ENCODE data around the gene TMEM141. TPM values are rescaled to one million over a fixed set of nuclear protein-coding genes. Genes with fewer than 3 reads are reported as not detected.
"Not testable (repeated sequence)": the region's sequence is repeated elsewhere in the genome, so short reads cannot be mapped to it uniquely, and the experiment has no call there.

The TMEM141 gene
- total RNA-seq, 1 experiment from 2014 or later = 44.6 TPM

DNA sequence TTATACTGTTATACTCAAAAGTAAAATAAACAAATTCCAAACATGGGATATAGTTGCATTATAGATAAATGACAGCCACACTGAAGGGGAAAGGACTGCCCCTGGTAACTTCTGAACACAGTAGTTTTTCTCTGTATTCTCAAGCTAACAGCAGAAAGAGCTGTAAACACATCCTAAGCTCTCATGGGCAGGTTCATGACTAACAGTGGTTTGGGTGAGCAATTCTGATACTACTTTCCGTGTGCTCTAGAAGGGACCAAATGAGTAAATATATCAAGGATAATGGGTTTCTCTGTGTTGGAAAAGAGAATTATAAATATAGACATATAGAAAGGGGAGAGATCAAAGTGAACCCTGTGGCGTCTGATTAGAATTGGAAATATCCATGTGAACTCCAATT lies 40.6 kb upstream of the TMEM141 start:
- no peak for DNase-seq (ENCODE audit: low read depth in 1 of 2, low spot score in 2 of 2)
- no peaks in the 10 kb centered on the region for H3K36me3 ChIP-seq

DNA sequence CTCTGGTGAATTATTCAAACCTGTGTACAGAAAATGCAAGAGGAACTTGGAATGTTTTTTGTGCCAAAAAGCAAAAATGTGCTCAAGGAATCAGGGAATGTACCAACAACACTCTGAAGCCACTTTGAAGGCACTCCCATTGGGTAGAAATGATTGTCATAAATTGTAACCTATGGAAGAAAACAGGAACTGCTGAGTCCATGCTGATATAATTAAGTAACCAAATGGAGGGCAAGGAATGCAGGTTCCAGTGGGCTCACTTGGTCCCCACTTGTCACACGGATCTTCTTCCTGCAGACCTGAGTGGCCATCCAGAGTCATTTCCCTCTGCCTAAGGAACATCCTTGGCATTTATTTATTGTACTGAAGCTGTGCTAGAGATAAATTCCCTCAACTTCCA lies 39.9 kb upstream of the TMEM141 start:
- no peak overlapping the region for H3K27ac ChIP-seq
- H3K4me3 ChIP-seq = no peak overlapping the region

More for the DNA sequence above, 40.6 kb upstream of the TMEM141 start:
- Histone ChIP-seq H3K4me1 (replicated peaks) (no peaks in the 10 kb centered on the region), H3K27ac (no peak overlapping the region), H3K27me3 (replicated peaks) (peaks cover 14% of the 10 kb centered on the region), H3K9me3 (replicated peaks) (peaks cover 6% of the 10 kb centered on the region; the same call in 1 of the 2 replicates), H3K4me3 (no peak overlapping the region)

DNA sequence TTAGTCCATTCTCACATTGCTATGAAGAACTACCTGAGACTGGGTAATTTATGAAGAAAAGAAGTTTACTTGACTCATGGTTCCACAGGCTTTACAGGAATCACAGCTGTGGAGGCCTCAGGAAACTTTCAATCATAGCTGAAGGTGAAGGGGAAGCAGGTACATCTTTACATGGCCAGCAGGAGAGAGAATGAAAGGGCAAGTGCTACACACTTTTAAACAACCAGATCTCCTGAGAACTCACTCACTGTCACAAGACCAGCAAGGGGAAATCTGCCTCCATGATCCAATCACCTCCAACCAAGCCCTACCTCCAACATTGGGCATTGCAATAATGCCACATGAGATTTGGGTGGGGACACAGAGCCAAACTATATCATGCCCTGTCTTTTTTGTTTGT lies 39.3 kb upstream of the TMEM141 start:
- Histone ChIP-seq H3K36me3 (no peaks in the 10 kb centered on the region), H3K27ac (no peak overlapping the region), H3K4me1 (replicated peaks) (no peaks in the 10 kb centered on the region), H3K4me3 (no peak overlapping the region), H3K27me3 (replicated peaks) (peaks cover 6% of the 10 kb centered on the region), H3K9me3 (replicated peaks) (peaks cover 6% of the 10 kb centered on the region; the same call in 1 of the 2 replicates)
- DNase-seq (ENCODE audit: low read depth in 1 of 2, low spot score in 2 of 2) = no peak

More for the DNA sequence above, 39.9 kb upstream of the TMEM141 start:
- Histone ChIP-seq H3K36me3 (no peaks in the 10 kb centered on the region), H3K9me3 (replicated peaks) (peaks cover 6% of the 10 kb centered on the region; the same call in 1 of the 2 replicates), H3K4me1 (replicated peaks) (no peaks in the 10 kb centered on the region), H3K27me3 (replicated peaks) (peaks cover 11% of the 10 kb centered on the region)
- no peak for DNase-seq (ENCODE audit: low read depth in 1 of 2, low spot score in 2 of 2)

DNA sequence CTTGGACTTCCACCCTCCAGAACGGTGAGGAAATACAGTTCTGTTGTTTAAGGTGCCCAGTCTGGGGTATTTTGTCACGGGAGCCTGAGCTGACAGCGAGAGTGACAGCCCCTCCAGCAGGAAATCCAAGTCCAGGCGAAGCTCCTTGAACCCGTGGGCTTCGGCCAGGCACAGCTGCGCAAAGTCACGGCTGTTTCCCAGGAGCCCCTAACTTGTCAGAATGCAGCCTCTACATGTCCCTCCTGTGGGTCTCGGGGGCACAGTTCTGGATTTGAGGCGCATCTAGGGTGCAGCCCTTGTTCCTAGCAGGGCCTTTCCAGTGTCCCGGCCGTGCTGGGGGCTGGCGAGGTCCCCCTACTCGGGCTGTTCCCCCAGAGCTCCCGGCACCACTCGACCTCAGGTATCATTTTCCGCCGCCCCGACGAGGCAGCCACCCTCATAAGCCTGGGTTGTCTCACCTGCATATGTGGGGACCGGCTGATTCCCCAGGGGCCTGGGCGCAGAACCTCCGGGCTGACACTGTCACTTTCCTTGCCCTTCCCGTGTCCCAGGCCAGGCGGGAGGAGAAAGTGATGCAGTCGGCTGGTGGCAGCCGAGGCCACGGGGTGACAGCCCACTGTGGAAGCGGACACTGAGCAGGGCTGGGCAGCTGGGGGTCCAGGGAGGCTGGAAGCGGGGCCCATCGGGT lies 37.6 kb upstream of the TMEM141 start:
- Histone ChIP-seq H3K36me3 (no peaks in the 10 kb centered on the region), H3K27me3 (replicated peaks) (peaks cover 5% of the 10 kb centered on the region), H3K27ac (no peak overlapping the region), H3K9me3 (replicated peaks) (peaks cover 6% of the 10 kb centered on the region; the same call in 1 of the 2 replicates), H3K4me1 (replicated peaks) (no peaks in the 10 kb centered on the region), H3K4me3 (no peak overlapping the region)
- DNase-seq (ENCODE audit: low read depth in 1 of 2, low spot score in 2 of 2) = no peak

DNA sequence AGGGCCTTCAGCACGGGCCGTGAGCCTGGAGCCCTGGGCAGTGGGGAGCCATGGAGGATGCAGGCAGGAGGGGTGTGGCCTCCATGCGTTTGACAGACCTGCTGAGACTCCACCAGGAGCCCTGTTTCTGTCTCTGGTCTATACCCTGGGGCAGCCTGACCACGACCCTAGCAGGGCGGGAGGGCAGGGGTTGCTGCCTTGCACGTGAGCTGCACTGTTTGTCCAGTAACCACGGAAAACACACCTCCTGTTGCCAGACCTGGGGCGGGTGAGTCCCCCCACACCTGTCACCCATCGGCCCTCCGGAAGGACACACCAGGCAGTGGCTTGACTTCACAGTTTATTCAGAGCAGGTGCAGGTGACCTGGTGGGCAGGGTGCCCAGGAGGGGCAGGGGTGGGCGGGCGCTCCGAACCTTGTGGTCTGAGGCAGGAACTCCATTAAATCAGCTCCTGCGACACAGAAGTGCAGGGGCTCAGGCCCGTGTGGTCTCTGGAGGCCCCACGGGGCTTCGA lies 37.0 kb upstream of the TMEM141 start:
- DNase-seq (ENCODE audit: low read depth in 1 of 2, low spot score in 2 of 2) = no peak
- H3K4me1 ChIP-seq (replicated peaks) = no peaks in the 10 kb centered on the region

DNA sequence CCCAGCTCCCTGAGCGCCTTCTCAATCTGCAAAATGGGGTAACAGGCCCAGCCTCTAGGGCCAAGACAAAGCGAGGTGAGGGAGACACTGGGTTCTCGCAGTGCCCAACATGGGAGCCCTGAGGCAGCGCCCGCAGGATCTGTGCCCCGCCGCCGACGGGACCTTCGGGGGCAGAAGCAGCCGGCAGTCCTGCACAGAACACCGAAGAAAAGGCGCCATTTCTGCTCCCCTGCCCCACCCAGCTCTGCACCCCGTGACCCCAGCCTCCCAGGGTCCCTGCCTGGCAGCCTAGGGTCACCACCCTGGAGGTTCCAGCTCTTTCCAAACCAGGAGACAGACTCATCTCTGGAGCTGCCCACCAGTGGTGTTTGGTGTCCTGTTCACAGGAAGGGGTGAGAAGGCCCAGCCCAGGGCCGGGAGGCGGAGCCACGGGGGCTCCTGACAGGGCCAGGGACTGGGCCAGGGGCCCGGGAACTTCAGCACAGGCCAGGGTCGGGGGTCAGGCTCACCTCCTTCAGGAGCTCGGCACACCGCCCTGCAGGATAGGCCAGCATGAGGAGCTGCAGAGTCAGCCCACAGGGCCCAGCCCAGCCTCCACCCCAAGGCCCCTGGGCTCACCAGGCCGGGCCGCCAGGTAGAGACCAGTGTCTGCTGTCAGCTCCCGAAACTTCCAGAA lies 36.4 kb upstream of the TMEM141 start:
- H3K4me1 ChIP-seq (replicated peaks) = no peaks in the 10 kb centered on the region
- no peaks in the 10 kb centered on the region for H3K36me3 ChIP-seq
- no peak overlapping the region for H3K4me3 ChIP-seq
- H3K9me3 ChIP-seq (replicated peaks) = peaks cover 6% of the 10 kb centered on the region; the same call in 1 of the 2 replicates
- DNase-seq (ENCODE audit: low read depth in 1 of 2, low spot score in 2 of 2) = no peak
- peaks cover 3% of the 10 kb centered on the region for H3K27me3 ChIP-seq (replicated peaks)
- H3K27ac ChIP-seq = no peak overlapping the region

More for the DNA sequence above, 37.0 kb upstream of the TMEM141 start:
- peaks cover 3% of the 10 kb centered on the region for H3K27me3 ChIP-seq (replicated peaks)
- H3K9me3 ChIP-seq (replicated peaks) = peaks cover 6% of the 10 kb centered on the region; the same call in 1 of the 2 replicates
- no peak overlapping the region for H3K27ac ChIP-seq
- no peak overlapping the region for H3K4me3 ChIP-seq
- no peaks in the 10 kb centered on the region for H3K36me3 ChIP-seq

DNA sequence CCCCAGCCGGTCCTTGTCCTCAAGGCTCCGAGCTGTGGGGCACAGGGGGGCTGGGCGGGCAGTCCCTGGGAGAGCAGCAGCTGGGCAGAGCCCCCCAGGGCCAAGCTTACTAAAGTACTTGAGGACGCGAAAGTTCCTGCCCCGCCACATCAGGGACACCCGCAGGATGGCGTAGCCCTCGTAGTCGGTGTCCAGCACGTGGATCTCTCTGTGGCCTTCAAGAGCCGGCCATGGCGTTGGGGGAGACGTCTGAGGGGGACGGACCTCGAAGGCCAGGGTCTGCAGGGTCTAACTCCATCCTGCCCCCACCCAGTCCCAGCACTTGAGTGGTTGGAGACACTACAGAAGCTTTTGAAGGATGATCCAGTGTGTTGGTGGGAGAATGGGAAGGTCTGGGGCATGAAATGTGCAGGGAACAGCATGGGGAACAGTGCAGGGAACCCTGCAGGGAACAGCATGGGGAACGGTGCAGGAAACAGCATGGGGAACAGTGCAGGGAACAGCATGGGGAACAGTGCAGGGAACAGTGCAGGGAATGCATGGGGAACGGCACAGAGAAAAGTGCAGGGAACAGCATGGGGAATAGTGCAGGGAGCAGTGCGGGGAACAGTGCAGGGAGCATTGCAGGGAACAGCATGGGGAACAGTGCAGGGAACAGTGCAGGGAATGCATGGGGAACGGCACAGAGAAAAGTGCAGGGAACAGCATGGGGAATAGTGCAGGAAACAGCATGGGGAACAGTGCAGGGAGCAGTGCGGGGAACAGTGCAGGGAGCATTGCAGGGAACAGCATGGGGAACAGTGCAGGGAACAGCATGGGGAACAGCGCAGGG lies 35.6 kb upstream of the TMEM141 start:
- not testable (repeated sequence) for H3K27ac ChIP-seq; H3K4me1 ChIP-seq (replicated peaks); H3K36me3 ChIP-seq; H3K27me3 ChIP-seq (replicated peaks); H3K4me3 ChIP-seq; H3K9me3 ChIP-seq (replicated peaks); DNase-seq (ENCODE audit: low read depth in 1 of 2, low spot score in 2 of 2)

DNA sequence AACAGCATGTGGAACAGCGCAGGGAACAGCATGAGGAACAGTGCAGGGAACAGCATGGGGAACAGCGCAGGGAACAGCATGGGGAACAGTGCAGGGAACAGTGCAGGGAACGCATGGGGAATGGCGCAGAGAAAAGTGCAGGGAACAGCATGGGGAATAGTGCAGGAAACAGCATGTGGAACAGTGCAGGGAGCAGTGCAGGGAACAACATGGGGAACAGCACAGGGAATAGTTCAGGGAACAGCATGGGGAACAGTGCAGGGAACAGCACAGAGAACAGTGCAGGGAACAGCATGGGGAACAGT lies 35.1 kb upstream of the TMEM141 start:
- Histone ChIP-seq H3K9me3 (replicated peaks) (peaks cover 6% of the 10 kb centered on the region; the same call in 1 of the 2 replicates), H3K36me3 (no peaks in the 10 kb centered on the region), H3K27ac (no peak overlapping the region), H3K4me1 (replicated peaks) (no peaks in the 10 kb centered on the region), H3K27me3 (replicated peaks) (peaks cover 3% of the 10 kb centered on the region; the same call in 1 of the 2 replicates), H3K4me3 (no peak overlapping the region)
- no peak for DNase-seq (ENCODE audit: low read depth in 1 of 2, low spot score in 2 of 2)

DNA sequence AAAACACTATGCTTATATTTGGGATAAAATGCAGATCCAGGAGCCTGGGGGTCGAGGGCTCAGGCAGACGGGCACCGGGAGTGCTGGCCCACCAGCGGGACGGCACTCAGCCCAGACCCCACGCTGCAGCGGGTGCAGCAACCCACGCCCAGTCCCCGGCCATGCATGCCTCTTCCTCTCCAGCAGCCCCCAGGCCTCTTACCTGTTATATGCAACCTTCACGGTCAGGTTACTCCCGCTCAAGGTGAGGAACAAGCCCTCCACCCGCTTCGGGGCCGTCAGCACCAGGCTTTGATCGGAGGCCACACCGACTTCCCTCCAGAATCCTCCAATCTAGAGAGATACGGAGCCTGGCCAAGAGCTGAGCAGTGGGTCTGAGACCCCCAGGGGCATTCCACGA lies 34.3 kb upstream of the TMEM141 start:
- Histone ChIP-seq H3K27ac (no peak overlapping the region), H3K9me3 (replicated peaks) (peaks cover 2% of the 10 kb centered on the region; the same call in 1 of the 2 replicates), H3K4me1 (replicated peaks) (no peaks in the 10 kb centered on the region), H3K4me3 (no peak overlapping the region), H3K27me3 (replicated peaks) (peaks cover 3% of the 10 kb centered on the region; the same call in 1 of the 2 replicates), H3K36me3 (no peaks in the 10 kb centered on the region)
- DNase-seq (ENCODE audit: low read depth in 1 of 2, low spot score in 2 of 2) = no peak

DNA sequence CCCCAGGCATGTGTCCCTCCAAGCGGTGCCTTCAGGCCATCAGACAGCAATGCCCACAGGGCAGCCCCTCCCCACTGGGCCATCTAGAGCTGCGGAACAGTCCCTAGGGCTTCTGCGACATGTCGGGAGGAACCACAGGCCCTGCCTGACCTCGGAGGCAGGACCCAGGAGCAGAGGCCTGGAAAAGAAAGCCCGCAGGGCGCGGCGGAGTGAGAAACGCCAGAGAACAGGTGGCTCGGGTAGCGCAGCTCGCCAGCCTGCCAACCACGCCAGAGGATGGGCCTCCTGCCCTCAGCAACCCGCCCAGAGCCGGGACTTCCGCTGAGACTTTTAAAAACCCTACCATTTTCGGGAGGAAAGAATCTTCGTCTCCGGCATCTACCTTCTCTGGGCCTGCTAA lies 33.8 kb upstream of the TMEM141 start:
- Histone ChIP-seq H3K4me3 (no peak overlapping the region), H3K9me3 (replicated peaks) (no peaks in the 10 kb centered on the region), H3K27ac (no peak overlapping the region), H3K4me1 (replicated peaks) (no peaks in the 10 kb centered on the region), H3K36me3 (no peaks in the 10 kb centered on the region), H3K27me3 (replicated peaks) (0 out of 2 replicates have a peak, but pooled peaks cover 3% of the 10 kb centered on the region)
- DNase-seq (ENCODE audit: low read depth in 1 of 2, low spot score in 2 of 2) = no peak

DNA sequence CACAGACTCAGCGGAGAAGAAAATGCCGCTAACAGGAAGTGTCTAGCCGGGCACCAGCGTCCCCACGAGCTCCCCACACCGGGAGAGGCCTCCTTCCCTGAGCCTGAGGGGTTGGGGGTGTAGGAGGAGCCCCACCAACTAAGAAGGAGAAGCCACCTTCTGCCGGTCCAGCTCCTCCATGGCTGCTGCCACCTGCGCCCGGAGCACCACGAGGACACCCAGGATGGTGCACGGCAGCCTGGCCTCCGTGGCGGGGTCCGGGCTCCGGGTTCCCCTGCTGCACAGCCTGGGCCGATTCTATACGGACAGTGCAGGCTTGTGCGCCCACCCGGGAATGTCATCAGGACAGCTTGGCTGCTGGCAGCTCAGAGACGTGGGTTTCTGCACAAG lies 33.4 kb upstream of the TMEM141 start:
- Histone ChIP-seq H3K4me1 (replicated peaks) (no peaks in the 10 kb centered on the region), H3K4me3 (no peak overlapping the region), H3K27me3 (replicated peaks) (0 out of 2 replicates have a peak, but pooled peaks cover 3% of the 10 kb centered on the region), H3K36me3 (no peaks in the 10 kb centered on the region), H3K9me3 (replicated peaks) (no peaks in the 10 kb centered on the region), H3K27ac (no peak overlapping the region)
- DNase-seq (ENCODE audit: low read depth in 1 of 2, low spot score in 2 of 2) = no peak

DNA sequence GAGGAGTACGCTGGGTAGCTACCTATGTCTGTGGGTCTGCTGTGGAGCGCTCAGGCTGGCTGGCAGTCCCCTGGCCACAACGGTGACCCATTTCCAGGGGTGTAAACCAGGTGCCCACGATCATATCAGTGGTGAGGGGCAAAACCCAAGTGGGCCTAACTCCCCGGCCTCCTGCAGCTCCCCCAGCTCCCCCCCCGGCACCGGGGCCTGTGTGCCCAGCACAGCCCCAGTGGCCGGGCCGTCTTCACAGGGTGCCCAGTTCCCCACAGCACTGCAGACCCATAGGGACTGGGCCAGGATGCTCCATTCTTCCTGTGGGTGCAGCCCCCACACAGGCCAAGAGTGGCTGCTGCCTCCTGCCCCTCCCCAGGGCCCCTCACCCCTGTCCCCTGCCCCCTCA lies 32.1 kb upstream of the TMEM141 start:
- H3K9me3 ChIP-seq (replicated peaks) = no peaks in the 10 kb centered on the region
- DNase-seq (ENCODE audit: low read depth in 1 of 2, low spot score in 2 of 2) = no peak
- 0 out of 2 replicates have a peak, but pooled peaks cover 7% of the 10 kb centered on the region for H3K27me3 ChIP-seq (replicated peaks)
- no peak overlapping the region for H3K4me3 ChIP-seq
- H3K36me3 ChIP-seq = no peaks in the 10 kb centered on the region
- H3K4me1 ChIP-seq (replicated peaks) = no peaks in the 10 kb centered on the region
- no peak overlapping the region for H3K27ac ChIP-seq

DNA sequence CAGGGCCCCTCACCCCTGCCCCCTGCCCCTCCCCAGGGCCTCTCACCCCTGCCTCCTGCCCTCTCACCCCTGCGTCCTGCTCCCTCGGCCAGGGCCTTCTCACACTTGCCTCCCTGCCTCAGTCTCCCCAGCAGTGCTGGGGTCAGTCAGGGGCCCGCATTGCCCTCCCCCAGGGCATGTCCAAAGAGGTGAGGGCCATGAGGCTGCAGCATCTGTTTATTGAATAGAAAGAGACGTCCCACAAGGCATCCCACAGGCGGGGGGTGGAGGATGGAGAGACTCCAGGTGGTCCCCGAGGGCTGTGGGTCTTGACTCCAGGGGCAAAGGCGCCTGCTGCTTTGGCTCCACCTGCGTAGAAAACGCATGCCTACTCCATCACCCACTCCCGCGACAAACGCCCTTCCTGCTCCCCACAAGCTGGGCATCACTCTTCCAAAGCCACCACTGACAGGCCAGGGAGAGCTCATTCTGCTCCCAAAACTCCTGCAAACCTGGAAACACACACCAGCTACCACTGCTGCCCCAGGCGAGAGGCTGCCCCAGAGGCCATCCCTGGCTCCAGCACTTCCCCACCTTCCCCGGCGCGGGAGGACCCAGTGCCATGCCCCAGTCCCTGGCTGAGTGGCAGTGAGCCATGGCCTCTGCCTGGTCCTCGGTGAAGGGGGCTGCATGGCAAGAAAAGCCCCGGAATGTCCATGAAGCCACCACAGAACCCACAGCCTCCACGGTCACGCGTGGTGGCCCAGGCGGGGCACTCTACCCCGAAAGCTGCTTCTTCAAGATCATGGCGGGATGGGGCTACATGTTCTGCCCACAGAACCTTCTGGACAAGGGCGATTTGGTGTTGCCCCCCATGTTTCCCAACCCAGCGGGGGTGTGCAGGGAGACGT lies 31.5 kb upstream of the TMEM141 start:
- Histone ChIP-seq H3K36me3 (no peaks in the 10 kb centered on the region), H3K27ac (no peak overlapping the region), H3K4me1 (replicated peaks) (no peaks in the 10 kb centered on the region), H3K4me3 (no peak overlapping the region), H3K9me3 (replicated peaks) (no peaks in the 10 kb centered on the region), H3K27me3 (replicated peaks) (0 out of 2 replicates have a peak, but pooled peaks cover 7% of the 10 kb centered on the region)
- no peak for DNase-seq (ENCODE audit: low read depth in 1 of 2, low spot score in 2 of 2)
